NCI-H1105 treated with DMSO at 0.1 percent for 48 hours (cell line): ENCODE measurements around the gene IRS4.
A peak's percentile ranks its signal among the peaks of the same experiment; 100 is the strongest.

ENCODE experiments used
- DNase-seq: peaks from one replicate; lab custom pipeline; 2025; lab: John Stamatoyannopoulos, UW

IRS4 gene

DNA sequence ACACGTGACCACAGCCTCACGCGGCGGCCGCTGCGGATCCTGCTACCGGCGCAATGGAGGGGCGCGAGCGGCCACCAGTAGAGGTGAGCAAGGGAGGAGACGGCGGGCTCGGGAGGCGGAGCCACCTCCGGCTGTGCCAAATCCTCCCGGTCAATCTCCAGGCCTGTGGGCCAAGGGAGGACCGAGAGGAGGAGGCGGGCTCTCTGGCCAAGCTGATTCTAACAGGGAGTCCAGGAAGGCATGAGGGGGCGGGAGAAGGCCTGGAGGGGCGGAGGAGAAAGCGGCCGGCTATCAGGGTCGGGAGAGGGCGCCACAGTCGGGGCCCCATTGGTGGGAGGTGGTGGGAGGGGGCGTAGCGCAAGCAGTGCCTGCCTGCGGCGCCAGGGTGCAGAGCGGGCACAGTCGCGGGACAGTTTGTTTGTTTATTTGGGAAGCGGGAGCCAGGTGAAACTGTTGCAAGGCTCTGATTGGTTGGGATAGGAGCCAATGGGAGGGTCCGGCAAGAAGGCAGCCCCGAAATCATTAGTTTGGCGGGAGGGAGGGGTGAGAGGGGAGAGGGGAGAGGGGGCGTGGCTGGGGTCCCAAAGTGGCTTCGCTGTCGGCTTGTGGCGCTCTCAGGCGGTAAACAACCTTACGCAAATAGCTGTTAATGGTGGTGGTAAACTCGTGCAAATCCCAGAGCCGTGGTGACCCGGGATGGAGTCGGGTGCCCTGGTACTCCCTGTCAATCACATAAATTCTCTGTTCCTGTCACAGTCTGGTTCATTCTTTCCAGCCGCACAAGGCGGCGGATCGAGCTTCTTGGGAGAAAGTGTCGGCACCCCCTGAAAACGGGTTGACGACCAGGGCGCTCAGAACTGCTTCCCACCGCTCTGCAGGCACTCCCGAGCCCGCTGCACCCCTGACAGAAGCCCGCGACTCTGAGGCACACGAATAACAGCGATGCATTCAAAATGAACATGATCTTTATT, at the start of gene IRS4:
IRS4 (minus strand) TSS at position 55 of the 971 bp plus-strand sequence.
- peak; percentile 69 for DNase-seq

DNA sequence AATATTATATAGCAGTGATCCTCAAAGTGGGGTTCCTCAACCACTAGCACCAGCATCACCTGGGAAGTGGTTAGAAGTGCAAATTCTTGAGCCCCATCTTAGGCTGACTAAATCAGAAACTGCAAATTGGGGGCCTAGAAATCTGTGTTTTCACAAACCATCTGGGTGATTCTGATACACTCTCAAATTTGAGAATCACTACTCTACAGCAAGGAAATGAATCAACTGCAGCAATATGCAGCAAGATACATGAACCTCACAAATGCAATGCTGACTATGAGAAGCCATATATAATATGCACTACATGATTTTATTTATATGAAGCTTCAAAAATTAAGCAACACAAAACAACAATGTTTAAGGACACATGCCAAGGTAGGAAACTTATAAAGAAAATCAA, 36.2 kb upstream of the IRS4 start:
- DNase-seq, result no peak

DNA sequence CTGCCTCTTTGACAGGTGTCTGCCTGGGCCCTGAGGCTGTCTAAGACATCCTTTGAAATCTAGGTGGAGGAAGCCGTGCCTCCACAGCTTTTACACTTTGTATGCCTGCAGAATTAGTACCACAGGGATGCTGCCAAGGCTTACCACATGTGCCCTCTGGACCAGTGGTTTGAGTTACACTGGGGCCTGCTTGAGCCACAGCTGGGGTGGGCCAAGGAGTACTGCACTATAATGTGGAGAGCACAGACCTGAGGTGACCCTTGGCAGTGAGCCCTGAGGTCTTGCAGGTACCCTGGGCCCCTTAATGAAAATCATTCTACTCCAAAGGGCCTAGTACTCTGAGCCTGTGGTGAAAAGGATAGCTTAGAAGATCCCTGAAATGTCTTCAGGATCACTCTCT, 27.2 kb upstream of the IRS4 start:
- DNase-seq, result no peak

DNA sequence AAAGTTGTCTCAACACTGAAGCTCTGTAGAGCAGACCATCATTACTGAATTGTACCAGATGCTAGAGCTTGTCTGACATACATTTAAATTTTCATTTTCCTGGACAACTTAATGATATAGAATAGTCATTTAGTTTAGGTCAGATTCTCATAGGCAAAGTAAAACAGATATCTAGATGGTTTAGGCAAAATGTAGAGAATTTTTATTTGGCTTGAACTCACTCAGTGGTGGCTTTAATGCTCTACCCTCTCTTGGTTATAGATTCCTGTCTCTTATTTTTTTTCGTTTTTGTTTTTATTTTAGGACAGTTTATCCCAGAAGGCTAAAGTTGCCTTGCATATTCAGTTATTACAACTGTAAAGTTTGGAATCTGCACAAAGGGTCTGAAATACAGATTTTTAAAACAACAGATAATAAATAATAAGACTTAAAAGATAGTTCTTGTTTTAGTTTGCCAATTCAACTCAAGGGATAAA, 4.0 kb upstream of the IRS4 start:
- DNase-seq, result no peak

DNA sequence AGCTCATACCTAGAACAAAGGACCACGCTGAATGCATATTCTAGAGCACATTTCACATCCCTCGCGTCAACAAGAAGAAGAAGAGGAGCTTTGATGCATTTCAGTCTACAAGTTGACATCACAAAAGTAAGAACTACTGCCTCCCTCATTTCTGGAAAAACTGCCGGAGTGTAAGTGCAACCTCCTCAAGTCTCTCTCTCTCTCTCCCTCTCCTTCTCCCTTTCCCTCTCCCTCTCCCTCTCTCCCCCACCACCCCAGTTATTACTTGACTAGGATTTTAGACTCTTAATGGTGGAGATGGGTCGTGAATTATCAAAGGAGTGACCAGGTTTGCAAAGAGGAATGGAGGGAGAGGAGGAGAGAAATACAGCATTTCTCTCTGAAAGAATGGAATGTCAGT, 1.4 kb upstream of the IRS4 start:
- DNase-seq, result no peak

DNA sequence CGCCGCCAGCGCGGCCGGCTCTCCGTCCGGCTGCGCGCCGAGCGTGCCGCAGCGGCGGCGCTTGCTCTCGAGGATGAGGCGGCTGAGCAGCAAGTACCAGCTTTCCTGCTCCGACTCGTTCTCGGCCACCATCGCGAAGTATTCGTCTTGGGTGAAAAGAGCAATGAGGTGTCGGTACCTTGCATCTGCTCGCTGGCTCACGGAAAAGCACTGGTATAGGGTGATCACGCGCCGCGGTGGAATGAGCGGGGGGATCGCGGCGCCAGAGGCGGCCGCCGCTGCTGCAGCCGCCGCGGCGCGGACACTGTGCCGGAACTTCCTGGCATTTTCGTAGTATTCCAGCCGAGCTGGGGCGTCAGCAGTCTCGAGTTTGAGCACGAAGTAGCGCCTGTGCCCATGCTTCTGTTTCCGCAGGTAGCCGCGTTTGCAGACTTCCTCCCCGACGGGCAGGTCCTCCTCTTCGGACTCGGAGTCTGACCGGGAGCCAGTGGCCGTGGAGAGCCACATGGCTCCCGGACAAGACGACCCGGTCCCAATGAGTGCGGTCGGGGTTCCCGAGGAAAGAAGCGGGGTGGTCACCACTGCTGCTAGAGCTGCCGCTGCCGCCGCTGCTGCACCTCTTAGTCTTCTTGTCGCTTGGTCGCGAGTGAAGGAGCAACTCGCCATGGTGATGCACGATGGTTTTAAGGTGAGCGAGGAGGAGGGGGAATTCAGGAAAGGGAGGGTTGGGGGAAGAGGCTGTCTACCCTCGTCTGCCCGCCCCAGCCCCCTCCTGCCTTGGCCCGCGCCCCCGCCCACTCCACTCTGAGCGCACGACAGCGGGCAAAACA, 469 bp downstream of the IRS4 start:
- DNase-seq, result peak; percentile 23

DNA sequence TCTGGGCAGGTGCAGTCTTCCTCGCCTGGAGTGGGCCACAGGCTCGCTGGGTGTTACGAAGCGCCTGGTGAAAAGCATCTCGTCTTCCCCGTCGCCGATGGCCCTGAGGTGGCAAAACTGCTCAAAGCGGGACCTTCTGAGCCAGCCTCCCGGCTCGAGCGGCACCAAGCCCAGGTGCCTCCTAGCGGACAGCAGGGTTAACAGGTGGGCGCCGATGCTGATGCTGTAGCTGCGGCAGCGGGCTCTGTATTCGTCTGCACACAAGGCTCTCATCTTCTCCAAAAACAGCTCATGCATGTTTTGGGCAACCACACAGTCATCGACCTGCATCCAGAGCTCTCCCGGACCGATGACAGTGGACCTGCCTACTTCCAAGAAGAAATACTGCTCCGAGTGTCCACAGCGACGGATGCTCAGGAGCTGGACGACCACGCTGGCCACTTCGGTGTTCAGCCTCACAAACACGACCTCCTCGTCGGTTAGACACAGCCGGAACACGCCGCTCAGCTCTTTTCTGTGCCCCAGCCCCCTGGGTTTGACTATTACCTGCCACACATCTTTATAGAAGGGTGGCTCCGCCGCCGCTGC, 1.2 kb downstream of the IRS4 start:
- DNase-seq, result peak; percentile 45

GRCh38 chrX:108734426-108734825, 1.9 kb downstream of the IRS4 start:
- no peak for DNase-seq

- DNase-seq, result peak; percentile 44
These were observed 3.6 kb downstream of the IRS4 start for GRCh38 chrX:108732630-108733321.

GRCh38 chrX:108731153-108731552, 5.2 kb downstream of the IRS4 start:
- DNase-seq, result no peak

GRCh38 chrX:108726748-108727147, 9.6 kb downstream of the IRS4 start:
- no peak for DNase-seq

GRCh38 chrX:108722561-108722960, 13.8 kb downstream of the IRS4 start:
- DNase-seq, result no peak

DNA sequence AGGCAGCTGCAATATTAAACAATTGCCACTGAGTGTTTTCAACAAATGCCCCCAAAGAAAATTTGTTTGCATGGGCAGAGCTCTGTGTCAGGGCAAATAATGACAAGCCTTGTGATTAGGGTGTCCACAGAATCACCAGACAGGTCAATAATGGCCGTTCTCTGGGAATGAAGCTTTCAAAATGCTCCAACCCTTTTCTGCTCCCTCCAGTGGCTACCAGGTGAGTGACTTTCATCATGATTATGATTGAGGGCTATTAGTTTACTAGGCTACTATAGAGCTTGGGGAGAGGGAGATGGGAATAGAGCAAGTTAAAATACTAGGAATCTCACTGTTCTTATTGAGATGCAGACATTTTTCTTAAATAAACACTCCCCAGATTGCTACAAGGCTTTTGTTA, 23.5 kb downstream of the IRS4 start:
- DNase-seq, result no peak

GRCh38 chrX:108704839-108705238, 31.5 kb downstream of the IRS4 start:
- DNase-seq, result no peak

DNA sequence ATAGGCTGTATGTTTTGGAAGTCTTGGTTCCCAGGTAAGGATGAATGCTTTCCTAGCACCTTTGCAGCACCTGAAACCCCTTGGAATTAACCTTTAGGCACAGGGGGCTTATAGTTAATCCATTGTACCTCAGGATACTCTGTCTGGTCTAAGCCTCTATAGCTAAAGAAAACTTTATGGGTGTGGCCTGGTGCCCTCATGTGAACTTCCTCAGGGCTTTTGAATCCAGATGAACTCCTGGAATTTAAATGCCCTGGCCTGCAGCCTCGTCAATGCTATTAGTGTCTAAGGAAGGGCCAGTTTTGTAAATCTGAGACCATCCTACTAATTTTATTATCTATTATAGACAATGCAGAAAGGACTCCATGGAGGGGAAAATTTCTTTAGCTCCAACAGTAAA, 33.8 kb downstream of the IRS4 start:
- DNase-seq, result no peak

DNA sequence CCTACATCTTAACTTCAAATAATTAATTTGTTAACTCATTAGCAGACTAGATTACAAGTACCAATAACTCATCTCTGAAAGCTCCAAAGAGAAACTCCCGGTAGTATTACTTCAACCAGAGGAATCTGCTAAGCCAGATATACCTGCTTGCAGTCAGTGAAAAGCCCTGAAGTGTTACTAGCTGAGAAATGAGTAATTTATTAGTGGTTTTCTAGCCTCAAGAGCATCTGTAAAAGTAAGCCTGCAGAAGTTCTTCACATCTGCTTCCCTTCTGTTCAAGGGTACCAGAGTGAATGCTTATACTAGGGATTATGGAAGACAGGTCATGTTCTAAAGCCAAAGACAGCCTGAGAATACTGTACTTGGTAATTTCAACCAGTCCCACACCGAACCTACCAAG, 34.7 kb downstream of the IRS4 start:
- DNase-seq, result no peak

- peak; percentile 38 for DNase-seq
These were observed 37.0 kb downstream of the IRS4 start for GRCh38 chrX:108699368-108699767.

DNA sequence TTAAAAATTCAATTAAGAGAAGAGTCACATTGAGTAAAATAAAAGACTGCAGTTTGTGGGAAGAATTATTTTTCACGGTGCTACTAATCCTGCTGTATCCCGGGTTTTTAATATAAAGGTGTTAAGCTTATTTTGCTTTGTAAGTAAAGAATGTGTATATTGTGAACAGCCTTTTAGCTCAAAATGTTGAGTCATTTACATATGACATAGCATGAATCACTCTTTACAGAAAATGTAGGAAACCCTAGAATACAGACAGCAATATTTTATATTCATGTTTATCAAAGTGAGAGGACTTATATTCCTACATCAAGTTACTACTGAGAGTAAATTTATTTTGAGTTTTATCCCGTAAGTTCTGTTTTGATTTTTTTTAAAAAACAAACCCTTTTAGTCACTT, 39.7 kb downstream of the IRS4 start:
- no peak for DNase-seq
